HEK293 (cell line): ENCODE measurements around the gene RAP1B.

ENCODE experiments used
- BCL6B ChIP-seq: fragments of 450-650 bp; formaldehyde crosslinking; IDR thresholded peaks from 2 replicates; pipeline ENCODE4 v1.5.1; 2017; ENCODE audit warnings: missing biosample characterization, missing genetic modification characterization
- KLF1 ChIP-seq: fragments of 450-650 bp; formaldehyde crosslinking; IDR thresholded peaks from 2 replicates; pipeline ENCODE4 v1.5.1; 2016; ENCODE audit warnings: missing biosample characterization, missing genetic modification characterization
- KLF9 ChIP-seq: fragments of 450-650 bp; formaldehyde crosslinking; IDR thresholded peaks from 2 replicates; pipeline ENCODE4 v1.5.1; 2016; ENCODE audit warnings: missing biosample characterization, missing genetic modification characterization, low read depth
- REST ChIP-seq: fragments of 450-650 bp; formaldehyde crosslinking; IDR thresholded peaks from 2 replicates; pipeline ENCODE4 v1.5.1; 2016; ENCODE audit warnings: missing biosample characterization, missing genetic modification characterization
- SALL2 ChIP-seq: fragments of 450-650 bp; formaldehyde crosslinking; IDR thresholded peaks from 2 replicates; pipeline ENCODE4 v1.5.0; 2017; ENCODE audit warnings: missing biosample characterization, mild to moderate bottlenecking, missing genetic modification characterization, borderline replicate concordance
- TCF7L2 ChIP-seq: IDR thresholded peaks from 2 replicates; pipeline ENCODE4 v1.6.1; 2011; ENCODE audit warnings: low read depth, mild to moderate bottlenecking, inconsistent platforms, low read length, moderate library complexity, borderline replicate concordance
- TRIM28 ChIP-seq: IDR thresholded peaks from 2 replicates; pipeline ENCODE4 v1.6.1; 2011; ENCODE audit warnings: low read length, control low read depth, borderline replicate concordance
- YY1 ChIP-seq: fragments of 450-650 bp; formaldehyde crosslinking; IDR thresholded peaks from 2 replicates; pipeline ENCODE4 v1.5.1; 2018; ENCODE audit warnings: missing biosample characterization, missing genetic modification characterization
- YY2 ChIP-seq: fragments of 450-650 bp; formaldehyde crosslinking; IDR thresholded peaks from 2 replicates; pipeline ENCODE4 v1.5.1; 2016; ENCODE audit warnings: missing biosample characterization, missing genetic modification characterization
- ZBTB17 ChIP-seq: fragments of 450-650 bp; formaldehyde crosslinking; IDR thresholded peaks from 2 replicates; pipeline ENCODE4 v1.5.1; 2016; ENCODE audit warnings: missing biosample characterization, missing genetic modification characterization
- ZBTB48 ChIP-seq: fragments of 450-650 bp; formaldehyde crosslinking; IDR thresholded peaks from 2 replicates; pipeline ENCODE4 v1.5.1; 2016; ENCODE audit warnings: missing biosample characterization, missing genetic modification characterization
- ZBTB7A ChIP-seq: fragments of 450-650 bp; formaldehyde crosslinking; IDR thresholded peaks from 2 replicates; pipeline ENCODE4 v1.5.1; 2016; ENCODE audit warnings: low read depth, missing biosample characterization, missing genetic modification characterization
- ZNF114 ChIP-seq: fragments of 450-650 bp; formaldehyde crosslinking; IDR thresholded peaks from 2 replicates; pipeline ENCODE4 v1.5.0; 2017; ENCODE audit warnings: missing biosample characterization, missing genetic modification characterization
- ZNF155 ChIP-seq: fragments of 450-650 bp; formaldehyde crosslinking; IDR thresholded peaks from 2 replicates; pipeline ENCODE4 v1.5.1; 2016; ENCODE audit warnings: missing biosample characterization, missing genetic modification characterization
- ZNF19 ChIP-seq: fragments of 450-650 bp; formaldehyde crosslinking; IDR thresholded peaks from 2 replicates; pipeline ENCODE4; 2016; ENCODE audit warnings: missing biosample characterization, missing genetic modification characterization, low read depth
- ZNF2 ChIP-seq: fragments of 450-650 bp; formaldehyde crosslinking; IDR thresholded peaks from 2 replicates; pipeline ENCODE4 v1.5.1; 2016; ENCODE audit warnings: missing biosample characterization, missing genetic modification characterization
- ZNF274 ChIP-seq, 2 experiments: fragments of 200-500 bp in 1 of 2; fragments of 450-650 bp in 1 of 2; sonication (Bioruptor generic) in 1 of 2; formaldehyde crosslinking in 1 of 2; IDR thresholded peaks; 2 replicates each; pipeline versions ENCODE4 v1.5.1 to v1.6.1; 2014 to 2016; ENCODE audit warnings: borderline replicate concordance in 1 of 2, inconsistent platforms in 1 of 2, low read length in 1 of 2, missing biosample characterization in 1 of 2, missing genetic modification characterization in 1 of 2
- ZNF280C ChIP-seq: fragments of 450-650 bp; formaldehyde crosslinking; IDR thresholded peaks from 2 replicates; pipeline ENCODE4 v1.5.1; 2016; ENCODE audit warnings: missing biosample characterization, missing genetic modification characterization
- ZNF350 ChIP-seq: fragments of 450-650 bp; formaldehyde crosslinking; IDR thresholded peaks from 2 replicates; pipeline ENCODE4 v1.5.0; 2017; ENCODE audit warnings: missing biosample characterization, mild to moderate bottlenecking, missing genetic modification characterization
- ZNF391 ChIP-seq: fragments of 450-650 bp; formaldehyde crosslinking; IDR thresholded peaks from 2 replicates; pipeline ENCODE4 v1.5.1; 2016; ENCODE audit warnings: low read depth, missing biosample characterization, missing genetic modification characterization, borderline replicate concordance
- ZNF404 ChIP-seq: fragments of 450-650 bp; formaldehyde crosslinking; IDR thresholded peaks from 2 replicates; pipeline ENCODE4 v1.5.1; 2017; ENCODE audit warnings: missing biosample characterization, missing genetic modification characterization
- ZNF423 ChIP-seq: fragments of 450-650 bp; formaldehyde crosslinking; IDR thresholded peaks from 2 replicates; pipeline ENCODE4 v1.5.1; 2016; ENCODE audit warnings: missing biosample characterization, missing genetic modification characterization
- ZNF433 ChIP-seq: fragments of 450-650 bp; formaldehyde crosslinking; IDR thresholded peaks from 2 replicates; pipeline ENCODE4 v1.5.1; 2016; ENCODE audit warnings: missing biosample characterization, missing genetic modification characterization, low read depth
- ZNF449 ChIP-seq: fragments of 450-650 bp; formaldehyde crosslinking; IDR thresholded peaks from 2 replicates; pipeline ENCODE4 v1.5.1; 2017; ENCODE audit warnings: missing biosample characterization, mild to moderate bottlenecking, missing genetic modification characterization, moderate library complexity
- ZNF530 ChIP-seq: fragments of 450-650 bp; formaldehyde crosslinking; IDR thresholded peaks from 2 replicates; pipeline ENCODE4 v1.5.1; 2016; ENCODE audit warnings: low read depth, missing biosample characterization, missing genetic modification characterization
- ZNF544 ChIP-seq: fragments of 450-650 bp; formaldehyde crosslinking; IDR thresholded peaks from 2 replicates; pipeline ENCODE4 v1.5.0; 2017; ENCODE audit warnings: missing biosample characterization, missing genetic modification characterization
- ZNF571 ChIP-seq: fragments of 450-650 bp; formaldehyde crosslinking; IDR thresholded peaks from 2 replicates; pipeline ENCODE4 v1.5.0; 2017; ENCODE audit warnings: missing biosample characterization, missing genetic modification characterization
- ZNF660 ChIP-seq: fragments of 450-650 bp; IDR thresholded peaks from 2 replicates; pipeline ENCODE4 v1.5.1; 2018; ENCODE audit warnings: missing biosample characterization, mild to moderate bottlenecking, missing genetic modification characterization
- ZNF776 ChIP-seq: fragments of 450-650 bp; formaldehyde crosslinking; IDR thresholded peaks from 2 replicates; pipeline ENCODE4 v1.5.0; 2017; ENCODE audit warnings: missing biosample characterization, missing genetic modification characterization, borderline replicate concordance
- ZNF777 ChIP-seq: fragments of 450-650 bp; formaldehyde crosslinking; IDR thresholded peaks from 2 replicates; pipeline ENCODE4 v1.5.1; 2017; ENCODE audit warnings: missing biosample characterization, missing genetic modification characterization, borderline replicate concordance
- ZNF830 ChIP-seq: fragments of 450-650 bp; IDR thresholded peaks from 2 replicates; pipeline ENCODE4 v1.5.0; 2018; ENCODE audit warnings: missing biosample characterization, missing genetic modification characterization, low read depth, mild to moderate bottlenecking, moderate library complexity

Gene RAP1B

GRCh38 chr12:68686595-68687521 is 76.2 kb downstream of the RAP1B start, which contains the start of gene NUP107 (continued):
- TF ChIP-seq ZNF530 (tag by site-specific recombination) (no peak), ZNF350 (tag by site-specific recombination) (no peak), REST (tag by site-specific recombination) (peak; percentile 47; the same call in 1 of the 2 replicates), ZNF776 (tag by site-specific recombination) (no peak), ZBTB7A (no peak), ZNF449 (tag by site-specific recombination) (peak; percentile 12; the same call in 1 of the 2 replicates), ZBTB48 (tag by site-specific recombination) (0 out of 2 replicates have a peak, but pooled peaks have one; percentile 17), ZNF423 (no peak), ZBTB17 (tag by site-specific recombination) (peak; percentile 26; the same call in 1 of the 2 replicates), ZNF544 (tag by site-specific recombination) (no peak), KLF9 (tag by site-specific recombination) (peak; percentile 60), ZNF777 (tag by site-specific recombination) (no peak), ZNF274 (IDR thresholded peaks at IDR 0.05; ENCODE audit: low read length) (no peak), ZNF274 (tag by site-specific recombination; IDR thresholded peaks at IDR 0.05; ENCODE audit: borderline replicate concordance) (no peak), ZNF391 (tag by site-specific recombination) (peak; percentile 84), BCL6B (tag by site-specific recombination) (no peak), TCF7L2 (no peak), YY2 (tag by site-specific recombination) (peak; percentile 71), ZNF830 (tag by site-specific recombination) (no peak), SALL2 (tag by site-specific recombination) (no peak), KLF1 (peak; percentile 67), ZNF433 (no peak), ZNF571 (tag by site-specific recombination) (no peak), ZNF2 (peak; percentile 77; the same call in 1 of the 2 replicates), YY1 (peak; percentile 68; the same call in 1 of the 2 replicates), ZNF19 (no peak), ZNF280C (tag by site-specific recombination) (no peak), ZNF155 (tag by site-specific recombination) (no peak), ZNF660 (tag by site-specific recombination) (peak; percentile 94), ZNF114 (tag by site-specific recombination) (no peak), ZNF404 (tag by site-specific recombination) (no peak), TRIM28 (peak; percentile 91; the same call in 1 of the 2 replicates)
